ENCODE results near the gene SLCO1B1. TPM values are rescaled to one million over a fixed set of nuclear protein-coding genes. Genes with fewer than 3 reads are reported as not detected.

SLCO1B1 gene
- total RNA-seq, 4 donors from 2014 or later: 0.16 to 0.47 TPM; not detected in 2

- no peaks in the 10 kb centered on the region for H3K36me3 ChIP-seq
- TF ChIP-seq POLR2A (IDR thresholded peaks at IDR 0.05) (no peak), CTCF (IDR thresholded peaks at IDR 0.05 in 4 of 5, conservative IDR thresholded peaks at IDR 0.05 in 1 of 5) (no peak)
- H3K4me1 ChIP-seq: no peaks in the 10 kb centered on the region
- no peak overlapping the region for H3K4me3 ChIP-seq
- ATAC-seq: no peak
- in situ Hi-C loops (cut with MboI; ENCODE audit: low sequenced_read_pairs in 4 of 4): loop anchor here in 1 of 4 donors (25.0 kb wide), 1 partner anchor 103 kb away; the partner anchor contains the start of gene SLCO1A2
- intact Hi-C loops (cut with DNase I; ENCODE audit: low total_unique reads): no loop called here
- H3K9me3 ChIP-seq: no peaks in the 10 kb centered on the region
- DNase-seq: no peak
- H3K27me3 ChIP-seq: no peaks in the 10 kb centered on the region
- H3K27ac ChIP-seq: no peak overlapping the region
These were observed 103.4 kb downstream of the SLCO1B1 start for GRCh38 chr12:21234395-21234794.

GRCh38 chr12:21239866-21240265, 108.9 kb downstream of the SLCO1B1 start:
- Histone ChIP-seq H3K27me3 (no peaks in the 10 kb centered on the region), H3K36me3 (no peaks in the 10 kb centered on the region), H3K4me1 (no peaks in the 10 kb centered on the region), H3K9me3 (no peaks in the 10 kb centered on the region), H3K4me3 (no peak overlapping the region), H3K27ac (no peak overlapping the region)
- intact Hi-C loops (cut with DNase I; ENCODE audit: low total_unique reads): no loop called here
- TF ChIP-seq POLR2A (IDR thresholded peaks at IDR 0.05) (no peak), CTCF (IDR thresholded peaks at IDR 0.05 in 4 of 5, conservative IDR thresholded peaks at IDR 0.05 in 1 of 5) (no peak)
- no peak for ATAC-seq
- in situ Hi-C loops (cut with MboI; ENCODE audit: low sequenced_read_pairs in 4 of 4): loop anchor here in 1 of 4 donors (25.0 kb wide), 1 partner anchor 97 kb away; the partner anchor contains the start of gene SLCO1A2
- no peak for DNase-seq

GRCh38 chr12:21248679-21249078, 117.7 kb downstream of the SLCO1B1 start:
- no peak overlapping the region for H3K27ac ChIP-seq
- no peak overlapping the region for H3K4me3 ChIP-seq
- TF ChIP-seq CTCF (IDR thresholded peaks at IDR 0.05 in 4 of 5, conservative IDR thresholded peaks at IDR 0.05 in 1 of 5): no peak
- no peak for TF ChIP-seq POLR2A (IDR thresholded peaks at IDR 0.05)
- DNase-seq (no peak), ATAC-seq (no peak)
- no peaks in the 10 kb centered on the region for H3K9me3 ChIP-seq
- in situ Hi-C loops (cut with MboI; ENCODE audit: low sequenced_read_pairs in 4 of 4): loop anchor here in 1 of 4 donors (25.0 kb wide), 1 partner anchor 89 kb away; the partner anchor contains the start of gene SLCO1A2
- no peaks in the 10 kb centered on the region for H3K36me3 ChIP-seq
- intact Hi-C loops (cut with DNase I; ENCODE audit: low total_unique reads): no loop called here
- H3K27me3 ChIP-seq: no peaks in the 10 kb centered on the region
- no peaks in the 10 kb centered on the region for H3K4me1 ChIP-seq

GRCh38 chr12:21252070-21252469, 121.1 kb downstream of the SLCO1B1 start:
- TF ChIP-seq CTCF (IDR thresholded peaks at IDR 0.05 in 4 of 5, conservative IDR thresholded peaks at IDR 0.05 in 1 of 5): no peak
- TF ChIP-seq POLR2A (IDR thresholded peaks at IDR 0.05): no peak
- intact Hi-C loops (cut with DNase I; ENCODE audit: low total_unique reads) (no loop called here), in situ Hi-C loops (cut with MboI; ENCODE audit: low sequenced_read_pairs in 4 of 4) (no loop called here)
- Histone ChIP-seq H3K4me3 (no peak overlapping the region), H3K36me3 (no peaks in the 10 kb centered on the region), H3K9me3 (no peaks in the 10 kb centered on the region), H3K27me3 (no peaks in the 10 kb centered on the region), H3K4me1 (no peaks in the 10 kb centered on the region), H3K27ac (no peak overlapping the region)
- ATAC-seq: no peak
- no peak for DNase-seq

- ATAC-seq: no peak
- no peak for DNase-seq
- in situ Hi-C loops (cut with MboI; ENCODE audit: low sequenced_read_pairs in 4 of 4): no loop called here
- Histone ChIP-seq H3K27me3 (no peaks in the 10 kb centered on the region), H3K36me3 (no peaks in the 10 kb centered on the region), H3K4me3 (no peak overlapping the region), H3K4me1 (no peaks in the 10 kb centered on the region), H3K9me3 (no peaks in the 10 kb centered on the region), H3K27ac (no peak overlapping the region)
- intact Hi-C loops (cut with DNase I; ENCODE audit: low total_unique reads): no loop called here
- no peak for TF ChIP-seq POLR2A (IDR thresholded peaks at IDR 0.05)
These were observed 126.2 kb downstream of the SLCO1B1 start for GRCh38 chr12:21257172-21257571.

Data from gastrocnemius medialis (tissue), 4 donors.